ENCODE data around the gene STRADA.
A peak's percentile ranks its signal among the peaks of the same experiment; 100 is the strongest.

STRADA gene

GRCh38 chr17:63700528-63701455 lies 40.8 kb downstream of the STRADA start:
- DNase-seq = peak; percentile 11

- DNase-seq = peak; percentile 19
These were observed 41.7 kb downstream of the STRADA start, which contains the start of gene LIMD2 for GRCh38 chr17:63699638-63700527. LIMD2 (minus strand) TSS chr17:63700125; CDS start chr17:63699298, 827 bp downstream.

- no peak for DNase-seq
These were observed 42.5 kb downstream of the STRADA start for GRCh38 chr17:63698886-63699637.

GRCh38 chr17:63698381-63698885 lies 43.2 kb downstream of the STRADA start:
- no peak for DNase-seq

GRCh38 chr17:63697341-63698286 lies 44.0 kb downstream of the STRADA start:
- DNase-seq = no peak

GRCh38 chr17:63696381-63696961 lies 45.1 kb downstream of the STRADA start:
- DNase-seq = no peak

GRCh38 chr17:63695889-63696288 lies 45.7 kb downstream of the STRADA start:
- DNase-seq = no peak

GRCh38 chr17:63694950-63695773 lies 46.4 kb downstream of the STRADA start:
- DNase-seq = no peak

GRCh38 chr17:63694229-63694949 lies 47.2 kb downstream of the STRADA start:
- no peak for DNase-seq

GRCh38 chr17:63693411-63694113 lies 48.0 kb downstream of the STRADA start:
- no peak for DNase-seq

- DNase-seq = no peak
These were observed 49.3 kb downstream of the STRADA start for GRCh38 chr17:63692195-63692816.

- DNase-seq = no peak
These were observed 52.1 kb downstream of the STRADA start for GRCh38 chr17:63689479-63689878.

- no peak for DNase-seq
These were observed 53.1 kb downstream of the STRADA start for GRCh38 chr17:63688396-63689020.

GRCh38 chr17:63686138-63686685 lies 55.4 kb downstream of the STRADA start:
- no peak for DNase-seq

GRCh38 chr17:63685578-63685977 lies 56.0 kb downstream of the STRADA start:
- no peak for DNase-seq

- DNase-seq = peak; percentile 10
These were observed 56.6 kb downstream of the STRADA start for GRCh38 chr17:63685041-63685440.

GRCh38 chr17:63682981-63683380 lies 58.6 kb downstream of the STRADA start:
- no peak for DNase-seq

Data from DMS79 treated with DMSO at 0.1 percent for 48 hours (cell line).